Neural cell (in vitro differentiated cells): ENCODE results near the gene ASNSD1. TPM values are rescaled to one million over a fixed set of nuclear protein-coding genes. Genes with fewer than 3 reads are reported as not detected.

ENCODE experiments used
- H2AFZ ChIP-seq: fragments of 200-600, 300-800 bp; sonication (generic), shearing (Covaris generic); 2 replicates; pipeline ENCODE4 v1.6.0; 2014; ENCODE audit warnings: low read depth, mild to moderate bottlenecking, antibody characterized with exemption, low read length, moderate library complexity
- H3F3A ChIP-seq: fragments of 200-600 bp; shearing (Covaris generic); 2 replicates; pipeline ENCODE4 v1.6.1; 2016; ENCODE audit warnings: mild to moderate bottlenecking, moderate library complexity, mixed read lengths, antibody characterized with exemption, low read length; ENCODE audit not compliant: insufficient read depth, poor library complexity, severe bottlenecking
- H3K27ac ChIP-seq: fragments of 200-600, 300-800 bp; sonication (generic), shearing (Covaris generic); 2 replicates; pipeline ENCODE4 v1.5.1; 2014; ENCODE audit warnings: mild to moderate bottlenecking, low read length, moderate library complexity
- H3K27me3 ChIP-seq: fragments of 300-800, 200-600 bp; sonication (generic), shearing (Covaris generic); 2 replicates; pipeline ENCODE4 v1.6.0; 2014; ENCODE audit warnings: mild to moderate bottlenecking, low read depth, low read length, moderate library complexity; ENCODE audit not compliant: insufficient read depth
- H3K36me3 ChIP-seq: fragments of 300-800, 200-600 bp; sonication (generic), shearing (Covaris generic); 2 replicates; pipeline ENCODE4 v1.5.1; 2014; ENCODE audit warnings: mild to moderate bottlenecking, antibody characterized with exemption, low read length, moderate library complexity; ENCODE audit not compliant: insufficient read depth
- H3K4me2 ChIP-seq: fragments of 300-800, 200-600 bp; sonication (generic), shearing (Covaris generic); 2 replicates; pipeline ENCODE4 v1.6.0; 2014; ENCODE audit warnings: mild to moderate bottlenecking, low read length
- H3K4me3 ChIP-seq: fragments of 300-800, 200-600 bp; sonication (generic), shearing (Covaris generic); 2 replicates; pipeline ENCODE4 v1.5.1; 2014; ENCODE audit warnings: mild to moderate bottlenecking, low read length, moderate library complexity
- H3K79me2 ChIP-seq: fragments of 200-600 bp; shearing (Covaris generic); replicated peaks from 2 replicates; pipeline ENCODE4 v1.6.0; 2014; ENCODE audit warnings: mild to moderate bottlenecking, low read length, moderate library complexity; ENCODE audit not compliant: insufficient read depth
- H3K9ac ChIP-seq: fragments of 300-800, 200-600 bp; sonication (generic), shearing (Covaris generic); 2 replicates; pipeline ENCODE4 v1.6.1; 2016; ENCODE audit warnings: mild to moderate bottlenecking, low read length, mixed read lengths
- H3K9me2 ChIP-seq: fragments of 200-600 bp; shearing (Covaris generic); 2 replicates; pipeline ENCODE4 v1.6.1; 2016; ENCODE audit warnings: mild to moderate bottlenecking, low read length, mixed read lengths; ENCODE audit not compliant: insufficient read depth
- H3K9me3 ChIP-seq: fragments of 200-600, 300-800 bp; sonication (generic), shearing (Covaris generic); 2 replicates; pipeline ENCODE4 v1.6.1; 2016; ENCODE audit warnings: mild to moderate bottlenecking, mixed run types, low read length, moderate library complexity, mixed read lengths
- H4K20me1 ChIP-seq: fragments of 200-600 bp; shearing (Covaris generic); 2 replicates; pipeline ENCODE4 v1.6.1; 2016; ENCODE audit warnings: mild to moderate bottlenecking, mixed run types; ENCODE audit not compliant: insufficient read depth
- CTCF ChIP-seq: fragments of 450-650 bp; IDR thresholded peaks from 2 replicates; pipeline ENCODE4 v1.5.1; 2014; ENCODE audit warnings: antibody characterized with exemption, mild to moderate bottlenecking, moderate library complexity; ENCODE audit not compliant: poor library complexity, severe bottlenecking
- EP300 ChIP-seq: fragments of 450-650 bp; conservative IDR thresholded peaks from 2 replicates; pipeline ENCODE4 v1.6.1; 2014; ENCODE audit warnings: antibody characterized with exemption, mild to moderate bottlenecking, moderate library complexity; ENCODE audit not compliant: poor library complexity, severe bottlenecking
- EZH2 ChIP-seq: fragments of 200-600, 300-800 bp; shearing (Covaris generic), sonication (generic); IDR thresholded peaks from 2 replicates; pipeline ENCODE4 v1.6.1; 2014; ENCODE audit warnings: antibody characterized with exemption, low read length, borderline replicate concordance, mild to moderate bottlenecking; ENCODE audit not compliant: insufficient read depth, poor library complexity, severe bottlenecking
- MXI1 ChIP-seq: fragments of 450-650 bp; conservative IDR thresholded peaks from 2 replicates; pipeline ENCODE4 v1.6.1; 2014; ENCODE audit warnings: antibody characterized with exemption, mild to moderate bottlenecking; ENCODE audit not compliant: poor library complexity, severe bottlenecking
- POLR2AphosphoS5 ChIP-seq: IDR thresholded peaks from 2 replicates; pipeline ENCODE4 v1.6.1; 2012
- RAD21 ChIP-seq: fragments of 450-650 bp; conservative IDR thresholded peaks from 2 replicates; pipeline ENCODE4 v1.6.1; 2014; ENCODE audit warnings: antibody characterized with exemption, mild to moderate bottlenecking, moderate library complexity
- REST ChIP-seq: IDR thresholded peaks from 2 replicates; pipeline ENCODE4 v1.6.1; 2012; ENCODE audit warnings: borderline replicate concordance
- SMC3 ChIP-seq: fragments of 450-650 bp; conservative IDR thresholded peaks from 2 replicates; pipeline ENCODE4 v1.6.1; 2014; ENCODE audit warnings: antibody characterized with exemption, mild to moderate bottlenecking, moderate library complexity; ENCODE audit not compliant: poor library complexity
- TAF1 ChIP-seq: IDR thresholded peaks from 2 replicates; pipeline ENCODE4 v1.6.1; 2012; ENCODE audit warnings: low read depth
- polyA plus RNA-seq: library from polyadenylated mRNA; depleted of rRNA; stranded (reverse); fragments of >200 nt; gene quantifications from 2 replicates; pipeline ENCODE4 v1.2.3, GENCODE V29; 2014

Gene ASNSD1
- polyA plus RNA-seq, 1 donor from 2014 or later, result 94.3 TPM

- H3K9me3 ChIP-seq, result no peaks in the 10 kb centered on the region
- no peaks in the 10 kb centered on the region for H3K36me3 ChIP-seq
- H3K9ac ChIP-seq, result no peak overlapping the region
- no peak overlapping the region for H3K4me2 ChIP-seq
- H3K4me3 ChIP-seq, result no peak overlapping the region
- no peak for TF ChIP-seq SMC3
- TF ChIP-seq EP300, result no peak
- TF ChIP-seq REST, result no peak
- no peak for TF ChIP-seq EZH2
- no peak for TF ChIP-seq TAF1
- no peak for TF ChIP-seq POLR2AphosphoS5
- no peak for TF ChIP-seq RAD21
- no peak for TF ChIP-seq MXI1
- no peak for TF ChIP-seq CTCF
- H3K27me3 ChIP-seq, result no peaks in the 10 kb centered on the region
- no peaks in the 10 kb centered on the region for H4K20me1 ChIP-seq
- no peaks in the 10 kb centered on the region for H3F3A ChIP-seq
- no peak overlapping the region for H3K27ac ChIP-seq
- H3K79me2 ChIP-seq, result no peaks in the 10 kb centered on the region
- no peak overlapping the region for H2AFZ ChIP-seq
- H3K9me2 ChIP-seq, result no peaks in the 10 kb centered on the region
Observed at GRCh38 chr2:189639007-189639609, 22.2 kb upstream of the ASNSD1 start.

- Histone ChIP-seq H3K36me3 (no peaks in the 10 kb centered on the region), H3K4me3 (no peak overlapping the region), H4K20me1 (no peaks in the 10 kb centered on the region), H2AFZ (no peak overlapping the region), H3K27ac (no peak overlapping the region), H3K27me3 (no peaks in the 10 kb centered on the region), H3K9ac (no peak overlapping the region), H3K9me2 (no peaks in the 10 kb centered on the region), H3F3A (no peaks in the 10 kb centered on the region), H3K79me2 (no peaks in the 10 kb centered on the region), H3K9me3 (no peaks in the 10 kb centered on the region), H3K4me2 (no peak overlapping the region)
- TF ChIP-seq MXI1, result no peak
- TF ChIP-seq CTCF, result no peak
- no peak for TF ChIP-seq EZH2
Observed at GRCh38 chr2:189641002-189641401, 20.3 kb upstream of the ASNSD1 start.
